Vagina (tissue), 2 donors: ENCODE results near the gene AGPAT1.

Experiments
- POLR2A ChIP-seq, 2 donors: fragments of 450-650 bp; IDR thresholded peaks; one replicate each; pipeline ENCODE4 v1.6.1; 2017; ENCODE audit warnings: antibody characterized with exemption in 2 of 2, mild to moderate bottlenecking in 2 of 2, moderate library complexity in 2 of 2
- POLR2AphosphoS5 ChIP-seq, 2 donors: sonication (generic); formaldehyde crosslinking; IDR thresholded peaks; one replicate each; pipeline ENCODE4 v1.9.0; 2017; ENCODE audit warnings: antibody characterized with exemption in 2 of 2, mild to moderate bottlenecking in 2 of 2, low read depth in 1 of 2; ENCODE audit not compliant: insufficient read depth in 1 of 2
- TF ChIP-seq, protein P1 (sequence below), 3 experiments: fragments of 450-650 bp in 2 of 3; fragments of 200-600 bp in 1 of 3; sonication (generic) in 1 of 3; IDR thresholded peaks; one replicate each; pipeline ENCODE4 v1.5.1; 2017 to 2019; ENCODE audit warnings: antibody characterized with exemption in 3 of 3, mild to moderate bottlenecking in 2 of 3, moderate library complexity in 2 of 3

DNA sequence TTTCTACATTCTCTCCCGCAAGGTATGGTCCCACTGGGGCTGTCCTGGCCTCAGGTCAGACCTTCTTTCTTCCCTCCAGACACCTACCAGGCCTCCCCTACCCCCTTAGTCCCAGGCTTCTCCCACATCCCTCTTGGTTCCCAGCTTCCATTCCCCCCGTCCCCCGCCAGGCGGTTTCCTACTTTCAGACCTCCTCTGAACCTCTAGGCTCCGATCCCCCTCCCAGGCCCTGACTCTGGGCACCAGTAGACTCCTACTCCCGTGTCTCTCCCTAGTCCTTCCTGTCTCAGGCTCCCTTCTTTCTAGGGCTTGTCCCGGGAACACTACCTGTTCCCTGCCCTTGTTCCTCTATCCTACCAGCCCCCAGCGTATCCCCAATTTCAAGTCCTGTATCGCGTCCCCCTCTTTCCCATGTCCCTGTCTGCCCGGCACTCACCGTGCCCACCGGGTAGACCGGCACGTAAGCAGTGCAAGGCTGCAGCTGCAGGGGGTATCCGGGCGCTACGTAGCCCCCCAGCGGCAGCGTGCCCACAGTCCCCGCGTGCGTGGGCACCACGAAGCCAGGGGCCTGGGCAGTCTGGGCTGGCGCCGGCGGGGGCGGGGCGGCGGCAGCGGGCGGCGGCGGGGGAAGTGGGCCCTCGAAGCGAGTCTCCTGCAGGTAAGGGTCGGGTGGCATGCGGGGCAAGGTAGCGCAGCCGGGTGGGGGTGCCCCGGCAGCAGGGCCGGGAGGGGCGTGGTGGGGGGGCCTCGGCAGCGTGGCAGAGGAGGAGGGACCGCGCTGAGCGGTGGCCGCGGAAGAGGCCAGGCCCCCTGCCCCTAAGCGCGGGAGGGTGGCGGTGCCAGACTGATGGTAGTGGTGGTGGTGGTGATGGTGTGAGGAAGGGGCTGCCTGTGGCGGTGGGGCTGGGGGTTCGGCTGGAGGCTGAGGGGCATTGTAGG lies 25.7 kb downstream of the AGPAT1 start:
- TF ChIP-seq, protein P1, sequence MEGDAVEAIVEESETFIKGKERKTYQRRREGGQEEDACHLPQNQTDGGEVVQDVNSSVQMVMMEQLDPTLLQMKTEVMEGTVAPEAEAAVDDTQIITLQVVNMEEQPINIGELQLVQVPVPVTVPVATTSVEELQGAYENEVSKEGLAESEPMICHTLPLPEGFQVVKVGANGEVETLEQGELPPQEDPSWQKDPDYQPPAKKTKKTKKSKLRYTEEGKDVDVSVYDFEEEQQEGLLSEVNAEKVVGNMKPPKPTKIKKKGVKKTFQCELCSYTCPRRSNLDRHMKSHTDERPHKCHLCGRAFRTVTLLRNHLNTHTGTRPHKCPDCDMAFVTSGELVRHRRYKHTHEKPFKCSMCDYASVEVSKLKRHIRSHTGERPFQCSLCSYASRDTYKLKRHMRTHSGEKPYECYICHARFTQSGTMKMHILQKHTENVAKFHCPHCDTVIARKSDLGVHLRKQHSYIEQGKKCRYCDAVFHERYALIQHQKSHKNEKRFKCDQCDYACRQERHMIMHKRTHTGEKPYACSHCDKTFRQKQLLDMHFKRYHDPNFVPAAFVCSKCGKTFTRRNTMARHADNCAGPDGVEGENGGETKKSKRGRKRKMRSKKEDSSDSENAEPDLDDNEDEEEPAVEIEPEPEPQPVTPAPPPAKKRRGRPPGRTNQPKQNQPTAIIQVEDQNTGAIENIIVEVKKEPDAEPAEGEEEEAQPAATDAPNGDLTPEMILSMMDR (IDR thresholded peaks at IDR 0.05) = no peak
- no peak for TF ChIP-seq POLR2A (IDR thresholded peaks at IDR 0.05)
- no peak for TF ChIP-seq POLR2AphosphoS5 (IDR thresholded peaks at IDR 0.05; ENCODE audit: insufficient read depth in 1 of 2, low read depth in 1 of 2)
